H1 (cell line): ENCODE measurements around the gene ATPAF2. TPM values are rescaled to one million over a fixed set of nuclear protein-coding genes. Genes with fewer than 3 reads are reported as not detected.

Experiments used
- ASH2L ChIP-seq: fragments of 200-600, 300-600 bp; sonication (generic); IDR thresholded peaks from one replicate; pipeline ENCODE4 v1.7.1; 2017; ENCODE audit warnings: low read length
- ATF2 ChIP-seq: IDR thresholded peaks from 2 replicates; pipeline ENCODE4 v1.6.1; 2012; ENCODE audit warnings: low read length, inconsistent platforms
- ATF3 ChIP-seq: IDR thresholded peaks from 2 replicates; pipeline ENCODE4 v1.6.1; 2011; ENCODE audit warnings: low read depth, mild to moderate bottlenecking, low read length; ENCODE audit not compliant: insufficient read depth
- BACH1 ChIP-seq: IDR thresholded peaks from 2 replicates; pipeline ENCODE4 v1.6.1; 2012; ENCODE audit warnings: low read length, improper control_type of control experiment
- BRCA1 ChIP-seq: IDR thresholded peaks from 2 replicates; pipeline ENCODE4 v1.6.1; 2012; ENCODE audit warnings: low read depth, low read length, improper control_type of control experiment
- CHD2 ChIP-seq: IDR thresholded peaks from 2 replicates; pipeline ENCODE4 v1.6.1; 2012; ENCODE audit warnings: low read length, improper control_type of control experiment
- FOSL1 ChIP-seq: IDR thresholded peaks from 2 replicates; pipeline ENCODE4 v1.6.1; 2011; ENCODE audit warnings: mild to moderate bottlenecking, low read depth, low read length, moderate library complexity; ENCODE audit not compliant: insufficient read depth
- HDAC2 ChIP-seq, 2 experiments: fragments of 300-600 bp in 1 of 2; sonication (generic) in 1 of 2; IDR thresholded peaks; 2 replicates each; pipeline ENCODE4 v1.6.1; 2011 to 2012; ENCODE audit warnings: low read depth in 2 of 2, low read length in 2 of 2, mild to moderate bottlenecking in 2 of 2, moderate library complexity in 2 of 2, borderline replicate concordance in 1 of 2, inconsistent platforms in 1 of 2
- HDAC6 ChIP-seq: IDR thresholded peaks from one replicate; pipeline ENCODE4 v1.7.1; 2012; ENCODE audit warnings: low read depth, mild to moderate bottlenecking, inconsistent platforms, low read length, moderate library complexity
- KDM4A ChIP-seq: IDR thresholded peaks from one replicate; pipeline ENCODE4 v1.7.1; 2012; ENCODE audit warnings: low read depth, mild to moderate bottlenecking, moderate library complexity, low read length, inconsistent platforms; ENCODE audit not compliant: severe bottlenecking
- NANOG ChIP-seq: IDR thresholded peaks from 2 replicates; pipeline ENCODE4 v1.6.1; 2011; ENCODE audit warnings: low read length, low read depth, mild to moderate bottlenecking, inconsistent platforms; ENCODE audit not compliant: insufficient read depth, poor library complexity, severe bottlenecking
- NRF1 ChIP-seq: IDR thresholded peaks from 2 replicates; pipeline ENCODE4 v1.6.1; 2011; ENCODE audit warnings: mild to moderate bottlenecking, low read depth, low read length, improper control_type of control experiment
- PHF8 ChIP-seq: fragments of 200-600 bp; sonication (generic); conservative IDR thresholded peaks from 2 replicates; pipeline ENCODE4 v1.7.1; 2012; ENCODE audit warnings: low read depth, mild to moderate bottlenecking, inconsistent platforms, low read length, moderate library complexity
- POLR2A ChIP-seq, 2 experiments: IDR thresholded peaks; 1 replicate in 1 of 2; 2 replicates in 1 of 2; pipeline ENCODE4 v1.6.1; 2011; ENCODE audit warnings: low read depth in 2 of 2, low read length in 2 of 2, mild to moderate bottlenecking in 2 of 2; ENCODE audit errors: control extremely low read depth in 1 of 2
- RBBP5 ChIP-seq: IDR thresholded peaks from 2 replicates; pipeline ENCODE4 v1.7.1; 2012; ENCODE audit warnings: low read depth, mild to moderate bottlenecking, inconsistent platforms, low read length, moderate library complexity, borderline replicate concordance
- RFX5 ChIP-seq: IDR thresholded peaks from 2 replicates; pipeline ENCODE4 v1.6.1; 2011; ENCODE audit warnings: low read depth, low read length, improper control_type of control experiment, borderline replicate concordance
- SIRT6 ChIP-seq: IDR thresholded peaks from one replicate; pipeline ENCODE4 v1.7.1; 2012; ENCODE audit warnings: low read length, inconsistent platforms
- SP1 ChIP-seq: IDR thresholded peaks from 2 replicates; pipeline ENCODE4 v1.6.1; 2011; ENCODE audit warnings: low read depth, low read length
- SP2 ChIP-seq: IDR thresholded peaks from 2 replicates; pipeline ENCODE4 v1.6.1; 2012; ENCODE audit warnings: mild to moderate bottlenecking, low read length, inconsistent platforms
- TAF1 ChIP-seq: IDR thresholded peaks from 2 replicates; pipeline ENCODE4 v1.6.1; 2011; ENCODE audit warnings: mild to moderate bottlenecking, low read depth, low read length
- USF2 ChIP-seq: IDR thresholded peaks from 2 replicates; pipeline ENCODE4 v1.6.1; 2011; ENCODE audit warnings: low read length, improper control_type of control experiment
- ZNF274 ChIP-seq: IDR thresholded peaks from 2 replicates; pipeline ENCODE4 v1.7.0; 2012; ENCODE audit warnings: low read length, borderline replicate concordance; ENCODE audit errors: extremely low read depth
- polyA plus RNA-seq, 7 experiments: library from polyadenylated mRNA; depleted of rRNA in 3 of 7; stranded (reverse) in 5 of 7; unstranded in 2 of 7; fragments of >200 nt in 5 of 7; fragments of 200-250 nt in 2 of 7; gene quantifications; 1 replicate in 5 of 7; 2 replicates in 1 of 7; 4 replicates in 1 of 7; pipeline versions ENCODE4 v1.2.1 to v1.2.3, GENCODE V29; 2011 to 2013; ENCODE audit warnings: missing spikeins in 2 of 7, mixed read lengths in 2 of 7
- total RNA-seq: library from RNA; stranded (reverse); fragmentation: NEBNext Ultra II Directional; extraction: Animal tissue kit (Norgen Biotek cat#: 25700); gene quantifications from 2 replicates; pipeline ENCODE4 v1.2.1, GENCODE V29; 2021

Gene ATPAF2
- total and polyA plus RNA-seq, 2 of the 8 experiments (the other 6 are each of a cell fraction or from before 2014, with no cell fraction given), result 19.6 to 22.9 TPM

- TF ChIP-seq BRCA1 (no peak; the same call in 1 of the 2 replicates), SIRT6 (no peak), HDAC2 (IDR thresholded peaks at IDR 0.05; ENCODE audit: borderline replicate concordance in 1 of 2, low read depth in 2 of 2, low read length in 2 of 2) (0 out of 4 replicates have a peak, but pooled peaks of 1 of the 2 experiments have one; percentile 32), HDAC6 (peak; percentile 23), NRF1 (peak; percentile 45), SP1 (peak; percentile 97), USF2 (peak; percentile 97), RFX5 (no peak), NANOG (no peak), ASH2L (peak; percentile 90), ATF3 (peak; percentile 94), ZNF274 (no peak), BACH1 (peak; percentile 24; the same call in 1 of the 2 replicates), POLR2A (IDR thresholded peaks at IDR 0.05; ENCODE audit: control extremely low read depth in 1 of 2, low read depth in 2 of 2, low read length in 2 of 2) (peak in 1 of 2 experiments; percentile 62; a peak in 1 of 3 replicates), KDM4A (peak; percentile 94), CHD2 (peak; percentile 91), FOSL1 (no peak), PHF8 (peak; percentile 71), SP2 (peak; percentile 62), RBBP5 (peak; percentile 89), TAF1 (peak; percentile 92), ATF2 (no peak)
Measured at GRCh38 chr17:18038861-18039534, at the start of gene ATPAF2, which contains the start of gene GID4 (continued).
